Neural crest cell (in vitro differentiated cells): ENCODE measurements around the gene HMCN1. TPM values are rescaled to one million over a fixed set of nuclear protein-coding genes. Genes with fewer than 3 reads are reported as not detected.

Source experiments
- DNase-seq: peaks from one replicate; pipeline ENCODE4 v3.0.0; 2021; ENCODE audit warnings: low read depth, mixed read lengths, low spot score
- H3K27ac Mint-ChIP-seq: one replicate; pipeline ENCODE4 v1.8.0; 2021; ENCODE audit warnings: mild to moderate bottlenecking, mixed read lengths; ENCODE audit not compliant: unreplicated experiment
- H3K27me3 Mint-ChIP-seq: 2 replicates; pipeline ENCODE4 v1.8.0; 2021; ENCODE audit warnings: low read depth, mild to moderate bottlenecking, mixed read lengths
- H3K36me3 Mint-ChIP-seq: 2 replicates; pipeline ENCODE4 v1.8.0; 2021; ENCODE audit warnings: low read depth, mild to moderate bottlenecking, mixed read lengths
- H3K4me1 Mint-ChIP-seq: 2 replicates; pipeline ENCODE4 v1.8.0; 2021; ENCODE audit warnings: mixed read lengths
- H3K4me3 Mint-ChIP-seq: one replicate; pipeline ENCODE4 v1.8.0; 2021; ENCODE audit warnings: mild to moderate bottlenecking, mixed read lengths
- H3K9me3 Mint-ChIP-seq: 2 replicates; pipeline ENCODE4 v1.8.0; 2021; ENCODE audit warnings: mixed read lengths
- CTCF ChIP-seq: fragments of 200-600 bp; sonication (generic); conservative IDR thresholded peaks from 2 replicates; pipeline ENCODE4 v1.5.0; 2021; ENCODE audit warnings: antibody characterized with exemption, mild to moderate bottlenecking
- total RNA-seq: library from RNA; stranded (reverse); gene quantifications from 2 replicates; pipeline ENCODE4 v1.2.1, GENCODE V29; 2021

HMCN1 gene
- total RNA-seq, 1 donor from 2014 or later = 16.6 TPM

- no peak overlapping the region for H3K4me3 Mint-ChIP-seq
- H3K4me1 Mint-ChIP-seq = no peaks in the 10 kb centered on the region
- TF ChIP-seq CTCF = no peak
- no peaks in the 10 kb centered on the region for H3K27me3 Mint-ChIP-seq
- H3K9me3 Mint-ChIP-seq = peaks cover 3% of the 10 kb centered on the region
- H3K36me3 Mint-ChIP-seq = peaks cover 18% of the 10 kb centered on the region
- DNase-seq = no peak
- no peak overlapping the region for H3K27ac Mint-ChIP-seq
Observed at GRCh38 chr1:186167096-186167668, 433.0 kb downstream of the HMCN1 start.

- no peak for DNase-seq
- no peaks in the 10 kb centered on the region for H3K9me3 Mint-ChIP-seq
- no peaks in the 10 kb centered on the region for H3K4me1 Mint-ChIP-seq
- peak overlapping the region; percentile 31 for H3K27ac Mint-ChIP-seq
- TF ChIP-seq CTCF = no peak
- no peak overlapping the region for H3K4me3 Mint-ChIP-seq
- H3K36me3 Mint-ChIP-seq = peaks cover 3% of the 10 kb centered on the region
- no peaks in the 10 kb centered on the region for H3K27me3 Mint-ChIP-seq
Observed at GRCh38 chr1:186175588-186175987, 441.4 kb downstream of the HMCN1 start.

- no peak for DNase-seq
- no peak overlapping the region for H3K4me3 Mint-ChIP-seq
- H3K27ac Mint-ChIP-seq = no peak overlapping the region
- H3K36me3 Mint-ChIP-seq = peaks cover 3% of the 10 kb centered on the region
- H3K4me1 Mint-ChIP-seq = no peaks in the 10 kb centered on the region
- H3K27me3 Mint-ChIP-seq = no peaks in the 10 kb centered on the region
- no peak for TF ChIP-seq CTCF
- H3K9me3 Mint-ChIP-seq = no peaks in the 10 kb centered on the region
Observed at GRCh38 chr1:186178426-186179043, 444.3 kb downstream of the HMCN1 start.

- peaks cover 3% of the 10 kb centered on the region for H3K36me3 Mint-ChIP-seq
- DNase-seq = no peak
- no peak for TF ChIP-seq CTCF
- H3K27ac Mint-ChIP-seq = no peak overlapping the region
- H3K27me3 Mint-ChIP-seq = no peaks in the 10 kb centered on the region
- H3K4me3 Mint-ChIP-seq = no peak overlapping the region
- no peaks in the 10 kb centered on the region for H3K4me1 Mint-ChIP-seq
- no peaks in the 10 kb centered on the region for H3K9me3 Mint-ChIP-seq
Observed at GRCh38 chr1:186179231-186179630, 445.0 kb downstream of the HMCN1 start.

- no peak for TF ChIP-seq CTCF
- H3K4me1 Mint-ChIP-seq = peaks cover 6% of the 10 kb centered on the region
- DNase-seq = no peak
- H3K9me3 Mint-ChIP-seq = no peaks in the 10 kb centered on the region
- H3K27me3 Mint-ChIP-seq = no peaks in the 10 kb centered on the region
- no peak overlapping the region for H3K27ac Mint-ChIP-seq
- peaks cover 3% of the 10 kb centered on the region for H3K36me3 Mint-ChIP-seq
- no peak overlapping the region for H3K4me3 Mint-ChIP-seq
Observed at GRCh38 chr1:186183219-186183618, 449.0 kb downstream of the HMCN1 start.
